Kasumi-1 (cell line): ENCODE measurements around the gene USF3.

ENCODE experiments used
- DNase-seq, 2 experiments: peaks; one replicate each; lab custom pipeline; 2025; lab: John Stamatoyannopoulos, UW

USF3 gene, protein sequence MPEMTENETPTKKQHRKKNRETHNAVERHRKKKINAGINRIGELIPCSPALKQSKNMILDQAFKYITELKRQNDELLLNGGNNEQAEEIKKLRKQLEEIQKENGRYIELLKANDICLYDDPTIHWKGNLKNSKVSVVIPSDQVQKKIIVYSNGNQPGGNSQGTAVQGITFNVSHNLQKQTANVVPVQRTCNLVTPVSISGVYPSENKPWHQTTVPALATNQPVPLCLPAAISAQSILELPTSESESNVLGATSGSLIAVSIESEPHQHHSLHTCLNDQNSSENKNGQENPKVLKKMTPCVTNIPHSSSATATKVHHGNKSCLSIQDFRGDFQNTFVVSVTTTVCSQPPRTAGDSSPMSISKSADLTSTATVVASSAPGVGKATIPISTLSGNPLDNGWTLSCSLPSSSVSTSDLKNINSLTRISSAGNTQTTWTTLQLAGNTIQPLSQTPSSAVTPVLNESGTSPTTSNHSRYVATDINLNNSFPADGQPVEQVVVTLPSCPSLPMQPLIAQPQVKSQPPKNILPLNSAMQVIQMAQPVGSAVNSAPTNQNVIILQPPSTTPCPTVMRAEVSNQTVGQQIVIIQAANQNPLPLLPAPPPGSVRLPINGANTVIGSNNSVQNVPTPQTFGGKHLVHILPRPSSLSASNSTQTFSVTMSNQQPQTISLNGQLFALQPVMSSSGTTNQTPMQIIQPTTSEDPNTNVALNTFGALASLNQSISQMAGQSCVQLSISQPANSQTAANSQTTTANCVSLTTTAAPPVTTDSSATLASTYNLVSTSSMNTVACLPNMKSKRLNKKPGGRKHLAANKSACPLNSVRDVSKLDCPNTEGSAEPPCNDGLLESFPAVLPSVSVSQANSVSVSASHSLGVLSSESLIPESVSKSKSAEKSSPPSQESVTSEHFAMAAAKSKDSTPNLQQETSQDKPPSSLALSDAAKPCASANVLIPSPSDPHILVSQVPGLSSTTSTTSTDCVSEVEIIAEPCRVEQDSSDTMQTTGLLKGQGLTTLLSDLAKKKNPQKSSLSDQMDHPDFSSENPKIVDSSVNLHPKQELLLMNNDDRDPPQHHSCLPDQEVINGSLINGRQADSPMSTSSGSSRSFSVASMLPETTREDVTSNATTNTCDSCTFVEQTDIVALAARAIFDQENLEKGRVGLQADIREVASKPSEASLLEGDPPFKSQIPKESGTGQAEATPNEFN (N-terminal part only)

DNA sequence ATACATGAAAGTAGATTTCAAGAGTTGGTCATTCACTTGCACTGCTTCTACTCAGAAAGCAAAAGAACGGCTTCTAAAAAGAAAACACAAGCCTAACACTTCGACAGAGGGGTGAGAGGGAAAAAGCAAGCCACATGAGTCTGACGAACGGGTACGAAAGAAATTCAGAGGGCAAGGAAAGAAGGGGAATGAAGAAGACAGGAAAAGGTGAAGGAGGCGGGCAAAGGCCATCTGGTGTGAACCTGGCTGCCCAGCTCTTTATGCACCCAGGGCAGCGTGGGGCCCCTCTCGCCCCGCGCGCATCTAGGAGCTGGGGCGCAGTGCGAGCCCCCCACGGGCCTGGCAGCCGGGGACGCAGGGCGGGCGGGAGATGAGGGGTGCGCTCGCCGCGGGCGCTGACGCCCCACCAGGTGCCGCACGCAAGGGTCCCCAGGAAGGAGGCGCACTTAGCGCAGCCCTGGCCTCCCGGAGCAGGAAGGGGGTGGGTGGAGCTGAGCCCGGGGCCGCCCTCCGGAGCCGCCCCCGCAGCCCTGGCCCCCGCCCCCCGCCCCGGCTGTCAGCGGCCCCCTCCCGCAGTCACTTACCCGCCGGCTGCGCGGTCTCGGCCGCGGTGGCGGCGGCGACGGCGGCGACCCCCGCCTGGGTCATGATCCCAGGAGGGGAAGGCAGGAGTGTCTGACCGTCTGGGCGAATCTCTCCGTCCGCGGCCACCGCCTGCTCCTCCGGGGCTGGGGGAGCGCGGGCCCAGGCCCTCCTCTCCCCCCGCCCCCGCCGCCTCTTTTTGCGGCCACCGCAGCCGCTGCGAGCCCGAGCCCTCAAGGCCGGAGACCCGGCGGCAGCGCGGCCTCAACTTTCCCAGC, at the start of gene USF3:
Gene USF3 (minus strand): TSS at position 857 of the 860 bp plus-strand sequence. CDS start 21,764 bp downstream, outside the sequence.
- peak; percentile 79 for DNase-seq

- peak; percentile 96 to 97 for DNase-seq
Measured at GRCh38 chr3:113745756-113746547, 49.5 kb upstream of the USF3 start, which contains the start of gene NAA50. TSS of gene NAA50 (minus strand) at chr3:113746249. CDS start at chr3:113745949, 300 bp downstream.

DNA sequence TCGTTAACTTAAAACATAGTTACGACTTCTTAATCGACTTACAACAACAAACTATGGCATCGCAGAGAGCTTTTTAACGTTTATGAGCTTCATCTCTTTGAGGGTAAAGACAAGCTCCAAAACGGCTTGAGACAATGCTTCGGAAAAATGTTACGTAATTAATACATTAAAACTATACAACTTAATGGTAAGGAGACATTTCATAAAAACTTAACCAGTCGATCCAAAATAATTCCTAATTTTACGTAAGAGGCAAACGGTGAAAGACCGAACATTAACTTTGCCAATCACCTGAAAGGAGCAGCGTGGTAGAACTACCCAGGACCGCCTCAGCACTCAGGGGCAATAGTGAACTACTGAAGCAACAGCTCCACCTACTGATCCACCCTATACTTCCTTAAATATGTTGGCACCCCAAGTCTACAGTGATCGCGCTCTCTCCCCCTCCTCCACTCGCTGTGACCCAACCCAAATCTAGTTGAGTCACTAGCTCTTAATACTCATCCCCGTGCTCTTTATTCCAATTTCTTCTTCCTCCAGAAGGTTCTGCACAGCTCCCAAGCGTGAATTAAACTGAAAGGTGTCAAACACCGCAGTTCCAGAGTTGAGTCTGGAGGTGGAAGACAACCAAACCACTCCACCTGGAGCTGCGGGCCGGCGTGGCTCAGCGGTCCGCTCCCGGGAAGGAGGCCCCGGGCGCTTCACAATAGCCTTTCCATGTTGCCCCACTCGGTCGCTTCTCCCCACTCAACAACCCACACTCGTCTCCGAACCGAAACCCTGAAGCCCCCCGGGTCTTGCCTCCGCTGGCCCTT, 48.7 kb upstream of the USF3 start:
- DNase-seq: peak; percentile 99

DNA sequence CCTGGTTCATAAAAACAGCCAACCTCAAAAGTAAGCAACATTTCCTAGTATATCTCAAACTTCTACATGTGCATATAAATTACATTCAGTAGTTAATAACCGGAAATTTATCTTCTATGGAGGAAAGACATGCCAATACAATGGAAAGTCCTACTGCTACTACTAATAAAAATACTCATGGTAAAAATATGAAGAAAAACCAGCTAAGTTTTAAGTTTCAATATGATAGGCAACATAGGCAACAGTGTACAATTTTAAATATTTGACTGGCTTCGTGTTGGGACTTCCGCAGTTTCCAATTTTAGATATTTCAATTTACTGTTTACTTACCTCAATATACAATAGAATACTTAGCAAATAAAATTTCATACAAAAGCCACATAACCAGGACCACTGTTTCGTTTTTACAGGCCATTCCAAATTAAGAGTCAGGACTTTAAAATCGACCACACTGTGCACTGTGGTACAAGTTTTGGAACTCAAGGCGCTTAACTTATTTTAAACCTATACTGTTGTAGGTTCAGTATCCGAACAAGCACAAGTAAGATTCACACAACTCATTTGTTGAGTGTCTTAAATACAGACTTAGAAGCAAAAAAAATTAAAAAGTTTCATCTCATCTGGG, 46.7 kb upstream of the USF3 start:
- DNase-seq: no peak

DNA sequence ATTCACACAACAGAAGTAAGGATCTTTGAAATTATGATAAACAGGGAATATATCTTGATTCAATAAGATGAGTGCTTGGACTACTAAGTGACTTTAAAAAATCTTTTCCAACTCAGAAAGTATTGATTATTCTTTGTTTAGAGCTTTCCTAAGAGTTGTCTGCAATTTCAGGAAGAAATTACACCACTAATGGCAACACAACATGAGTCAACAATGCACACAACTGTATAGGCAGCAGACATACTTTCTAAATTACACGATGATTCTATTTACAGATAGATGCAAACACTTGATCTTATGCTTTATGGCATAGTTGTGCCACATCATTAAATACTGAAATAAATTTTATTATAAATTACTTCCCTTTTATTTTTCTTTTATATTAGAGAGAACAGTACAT, 45.2 kb upstream of the USF3 start:
- no peak for DNase-seq

DNA sequence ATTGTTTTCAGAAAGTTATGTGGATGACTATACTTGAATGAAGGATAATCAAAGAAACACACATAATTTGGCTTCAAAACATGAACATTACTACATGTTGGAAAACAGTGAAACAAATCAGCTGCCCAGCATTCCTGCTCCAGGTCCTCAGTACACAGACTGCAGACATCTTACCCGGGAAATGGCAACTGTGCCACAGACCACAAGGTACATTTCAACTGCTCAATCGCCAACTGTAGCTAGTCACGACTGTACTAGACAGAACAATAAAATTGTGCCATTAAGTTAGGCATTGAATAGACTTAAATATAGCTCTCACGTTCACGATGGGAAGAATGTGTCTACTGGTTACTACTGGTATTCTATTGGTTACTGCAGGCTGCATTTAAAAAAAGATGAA, 44.6 kb upstream of the USF3 start:
- DNase-seq: no peak

- peak; percentile 84 to 96 for DNase-seq
Measured at GRCh38 chr3:113736548-113737089, 40.2 kb upstream of the USF3 start.

- DNase-seq: no peak
Measured at GRCh38 chr3:113731694-113732093, 35.3 kb upstream of the USF3 start.

DNA sequence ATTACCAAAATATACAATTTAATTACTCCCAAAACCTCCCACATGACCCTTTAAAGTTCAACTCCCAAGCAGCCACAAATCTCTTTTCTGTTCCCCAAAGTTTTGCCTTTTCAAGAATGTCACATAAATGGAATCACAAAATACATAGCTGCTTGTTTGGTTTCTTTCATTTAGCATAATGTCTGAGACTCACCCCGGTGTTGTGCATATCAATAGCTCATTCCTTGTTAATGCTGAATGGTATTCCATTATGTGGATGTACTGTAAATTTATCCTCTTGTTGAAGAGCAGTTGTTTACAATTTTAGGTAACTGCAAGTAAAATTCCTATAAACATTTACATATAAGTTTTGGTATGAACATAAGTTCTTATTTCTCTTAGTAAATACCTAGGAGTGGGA, 34.1 kb upstream of the USF3 start:
- DNase-seq: no peak

DNA sequence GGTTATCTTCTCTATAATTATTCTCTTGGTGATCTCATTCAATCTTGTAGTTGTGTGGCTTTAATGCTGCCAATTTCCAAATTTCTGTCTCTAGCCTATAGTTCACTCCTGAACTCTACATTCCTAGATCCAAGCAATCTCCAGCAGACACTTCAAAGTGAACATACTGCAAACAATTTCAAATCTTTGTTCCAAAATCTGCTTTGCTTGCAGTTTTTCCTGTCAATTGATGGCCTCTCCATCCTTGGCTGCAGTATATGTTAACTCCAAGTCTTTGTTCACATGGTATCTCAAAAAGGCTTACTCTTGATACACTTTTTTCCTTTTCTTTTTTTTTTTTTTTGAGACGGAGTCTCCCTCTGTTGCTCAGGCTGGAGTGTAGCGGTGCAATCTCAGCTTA, 32.2 kb upstream of the USF3 start:
- no peak for DNase-seq

- peak; percentile 60 to 71 for DNase-seq
Measured at GRCh38 chr3:113721636-113722035, 25.2 kb upstream of the USF3 start.

- no peak for DNase-seq
Measured at GRCh38 chr3:113719758-113720157, 23.3 kb upstream of the USF3 start.

- no peak for DNase-seq
Measured at GRCh38 chr3:113719294-113719693, 22.9 kb upstream of the USF3 start.

DNA sequence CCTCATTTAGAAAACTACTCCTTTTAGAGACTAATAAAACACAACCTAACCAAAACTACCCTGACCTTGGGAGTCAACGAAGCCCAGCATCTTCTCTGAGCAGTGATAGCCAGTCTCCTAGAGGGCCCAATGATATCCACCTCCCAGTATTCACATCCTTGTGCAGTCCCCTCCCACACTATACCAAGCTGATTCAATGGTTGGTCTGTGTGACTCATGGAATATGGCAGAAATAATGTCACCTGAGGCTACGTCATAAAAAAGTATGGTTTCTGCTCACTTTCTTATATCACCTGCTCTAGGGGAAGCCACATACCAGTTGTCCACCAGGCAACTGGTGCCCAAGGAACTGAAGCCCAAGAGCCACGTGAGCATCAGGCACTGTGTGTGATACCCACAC, 21.4 kb upstream of the USF3 start:
- no peak for DNase-seq

DNA sequence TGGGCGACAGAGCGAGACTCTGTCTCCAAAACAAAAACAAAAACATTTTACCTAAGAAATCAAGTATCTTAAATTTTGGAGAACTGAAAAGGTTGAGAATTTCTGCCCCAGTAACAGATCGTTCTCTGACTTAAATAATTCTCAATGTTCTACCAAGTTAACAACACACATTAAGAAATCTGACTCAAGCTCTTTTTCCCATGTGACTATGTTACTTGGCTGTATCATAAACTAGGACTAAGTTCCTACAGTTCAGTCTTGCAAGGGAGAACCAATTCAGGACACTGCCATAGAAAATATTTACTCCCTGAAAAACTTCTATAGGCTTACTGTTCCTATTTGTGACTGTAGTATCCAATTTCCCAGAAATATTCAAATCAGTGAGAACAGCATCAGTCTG, 20.9 kb upstream of the USF3 start:
- DNase-seq: no peak

- no peak for DNase-seq
Measured at GRCh38 chr3:113714702-113715101, 18.3 kb upstream of the USF3 start.

- no peak for DNase-seq
Measured at GRCh38 chr3:113712129-113712528, 15.7 kb upstream of the USF3 start.

DNA sequence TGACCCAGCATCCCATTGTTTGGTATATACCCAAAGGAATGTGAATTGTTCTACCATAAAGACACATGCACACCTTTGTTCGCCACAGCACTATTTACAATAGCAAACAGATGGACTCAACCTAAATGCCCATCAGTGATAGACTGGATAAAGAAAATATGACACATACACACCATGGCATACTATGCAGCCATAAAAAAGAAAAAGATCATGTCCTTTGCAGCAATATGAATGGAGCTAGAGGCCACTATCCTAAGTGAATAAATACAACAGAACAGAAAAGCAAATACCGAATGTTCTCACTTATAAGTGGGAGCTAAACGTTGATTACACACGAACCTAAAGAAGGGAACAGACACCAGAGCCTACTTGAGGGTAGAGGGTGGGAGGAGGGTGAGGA, 11.4 kb upstream of the USF3 start:
- DNase-seq: no peak

GRCh38 chr3:113698956-113699355, 2.5 kb upstream of the USF3 start:
- DNase-seq: no peak
